ENCODE data around the gene RTP3. TPM values are rescaled to one million over a fixed set of nuclear protein-coding genes. Genes with fewer than 3 reads are reported as not detected.

The RTP3 gene
- polyA plus RNA-seq, 1 of the 3 experiments (the other 2 are of a cell fraction): not detected

GRCh38 chr3:46509661-46510187 is 11.9 kb downstream of the RTP3 start:
- no peak overlapping the region for H2AFZ ChIP-seq (ENCODE audit: low read depth)
- H3K79me2 ChIP-seq (ENCODE audit: insufficient read depth): no peaks in the 10 kb centered on the region
- H3K4me1 ChIP-seq (ENCODE audit: control insufficient read depth in 1 of 2, insufficient read depth in 2 of 2, low read depth in 1 of 2, low read length in 1 of 2): no peaks in the 10 kb centered on the region
- POLR2A ChIA-PET: no interaction called here
- H3K27me3 ChIP-seq (ENCODE audit: insufficient read depth): no peaks in the 10 kb centered on the region
- WGBS (ENCODE audit: low lambda C conversion rate): 35% methylated on average over 4 of the region's 4 CpGs
- no peak overlapping the region for H3K4me3 ChIP-seq (ENCODE audit: low read depth in 2 of 2, low read length in 1 of 2)
- no peak overlapping the region for H3K27ac ChIP-seq (ENCODE audit: low read depth in 2 of 2, low read length in 1 of 2)
- CTCF ChIA-PET: interaction anchor here (2.1 kb wide), 1 partner anchor 21 kb away, joined by 15 read pairs; no protein-coding TSS in a partner anchor
- no peaks in the 10 kb centered on the region for H4K20me1 ChIP-seq (ENCODE audit: insufficient read depth)
- H3K4me2 ChIP-seq: no peak overlapping the region
- no peaks in the 10 kb centered on the region for H3K9me2 ChIP-seq
- H3K9me3 ChIP-seq: no peaks in the 10 kb centered on the region
- DNase-seq: no peak
- H3F3A ChIP-seq (replicated peaks; ENCODE audit: insufficient read depth): no peaks in the 10 kb centered on the region
- no peak overlapping the region for H3K9ac ChIP-seq
- TF ChIP-seq, protein P1, sequence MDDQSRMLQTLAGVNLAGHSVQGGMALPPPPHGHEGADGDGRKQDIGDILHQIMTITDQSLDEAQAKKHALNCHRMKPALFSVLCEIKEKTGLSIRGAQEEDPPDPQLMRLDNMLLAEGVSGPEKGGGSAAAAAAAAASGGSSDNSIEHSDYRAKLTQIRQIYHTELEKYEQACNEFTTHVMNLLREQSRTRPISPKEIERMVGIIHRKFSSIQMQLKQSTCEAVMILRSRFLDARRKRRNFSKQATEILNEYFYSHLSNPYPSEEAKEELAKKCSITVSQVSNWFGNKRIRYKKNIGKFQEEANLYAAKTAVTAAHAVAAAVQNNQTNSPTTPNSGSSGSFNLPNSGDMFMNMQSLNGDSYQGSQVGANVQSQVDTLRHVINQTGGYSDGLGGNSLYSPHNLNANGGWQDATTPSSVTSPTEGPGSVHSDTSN (IDR thresholded peaks at IDR 0.05): no peak
- TF ChIP-seq TCF12 (IDR thresholded peaks at IDR 0.05) (no peak), TAF1 (IDR thresholded peaks at IDR 0.05; ENCODE audit: borderline replicate concordance, low read depth, low read length) (no peak), SMC3 (IDR thresholded peaks at IDR 0.05; ENCODE audit: low read depth, low read length) (no peak), RCOR1 (IDR thresholded peaks at IDR 0.05; ENCODE audit: low read length) (no peak), JUND (IDR thresholded peaks at IDR 0.05) (no peak), ELF1 (IDR thresholded peaks at IDR 0.05) (no peak), RXRA (IDR thresholded peaks at IDR 0.05; ENCODE audit: borderline replicate concordance, low read depth) (no peak), TEAD4 (IDR thresholded peaks at IDR 0.05; ENCODE audit: borderline replicate concordance, insufficient read depth) (no peak), RAD21 (IDR thresholded peaks at IDR 0.05; ENCODE audit: low read length) (no peak)
- TF ChIP-seq, protein P2, sequence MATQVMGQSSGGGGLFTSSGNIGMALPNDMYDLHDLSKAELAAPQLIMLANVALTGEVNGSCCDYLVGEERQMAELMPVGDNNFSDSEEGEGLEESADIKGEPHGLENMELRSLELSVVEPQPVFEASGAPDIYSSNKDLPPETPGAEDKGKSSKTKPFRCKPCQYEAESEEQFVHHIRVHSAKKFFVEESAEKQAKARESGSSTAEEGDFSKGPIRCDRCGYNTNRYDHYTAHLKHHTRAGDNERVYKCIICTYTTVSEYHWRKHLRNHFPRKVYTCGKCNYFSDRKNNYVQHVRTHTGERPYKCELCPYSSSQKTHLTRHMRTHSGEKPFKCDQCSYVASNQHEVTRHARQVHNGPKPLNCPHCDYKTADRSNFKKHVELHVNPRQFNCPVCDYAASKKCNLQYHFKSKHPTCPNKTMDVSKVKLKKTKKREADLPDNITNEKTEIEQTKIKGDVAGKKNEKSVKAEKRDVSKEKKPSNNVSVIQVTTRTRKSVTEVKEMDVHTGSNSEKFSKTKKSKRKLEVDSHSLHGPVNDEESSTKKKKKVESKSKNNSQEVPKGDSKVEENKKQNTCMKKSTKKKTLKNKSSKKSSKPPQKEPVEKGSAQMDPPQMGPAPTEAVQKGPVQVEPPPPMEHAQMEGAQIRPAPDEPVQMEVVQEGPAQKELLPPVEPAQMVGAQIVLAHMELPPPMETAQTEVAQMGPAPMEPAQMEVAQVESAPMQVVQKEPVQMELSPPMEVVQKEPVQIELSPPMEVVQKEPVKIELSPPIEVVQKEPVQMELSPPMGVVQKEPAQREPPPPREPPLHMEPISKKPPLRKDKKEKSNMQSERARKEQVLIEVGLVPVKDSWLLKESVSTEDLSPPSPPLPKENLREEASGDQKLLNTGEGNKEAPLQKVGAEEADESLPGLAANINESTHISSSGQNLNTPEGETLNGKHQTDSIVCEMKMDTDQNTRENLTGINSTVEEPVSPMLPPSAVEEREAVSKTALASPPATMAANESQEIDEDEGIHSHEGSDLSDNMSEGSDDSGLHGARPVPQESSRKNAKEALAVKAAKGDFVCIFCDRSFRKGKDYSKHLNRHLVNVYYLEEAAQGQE (IDR thresholded peaks at IDR 0.05; ENCODE audit: low read depth, low read length): no peak
- no peaks in the 10 kb centered on the region for H3K36me3 ChIP-seq (replicated peaks in 1 of 2; ENCODE audit: control insufficient read depth in 1 of 2, insufficient read depth in 2 of 2, low read length in 1 of 2)

- H3K79me2 ChIP-seq (ENCODE audit: insufficient read depth): no peaks in the 10 kb centered on the region
- H2AFZ ChIP-seq (ENCODE audit: low read depth): no peak overlapping the region
- DNase-seq: no peak
- CTCF ChIA-PET: interaction anchor here (1.0 kb wide), 1 partner anchor 24 kb away, joined by 4 read pairs; no protein-coding TSS in a partner anchor
- TF ChIP-seq TCF12 (IDR thresholded peaks at IDR 0.05) (no peak), RCOR1 (IDR thresholded peaks at IDR 0.05; ENCODE audit: low read length) (no peak), SMC3 (IDR thresholded peaks at IDR 0.05; ENCODE audit: low read depth, low read length) (no peak), ELF1 (IDR thresholded peaks at IDR 0.05) (no peak), EZH2phosphoT487 (IDR thresholded peaks at IDR 0.05; ENCODE audit: borderline replicate concordance, low read depth) (no peak), TAF1 (IDR thresholded peaks at IDR 0.05; ENCODE audit: borderline replicate concordance, low read depth, low read length) (no peak), GATA2 (CRISPR knock-in tag; IDR thresholded peaks at IDR 0.05) (no peak)
- TF ChIP-seq, protein P3, sequence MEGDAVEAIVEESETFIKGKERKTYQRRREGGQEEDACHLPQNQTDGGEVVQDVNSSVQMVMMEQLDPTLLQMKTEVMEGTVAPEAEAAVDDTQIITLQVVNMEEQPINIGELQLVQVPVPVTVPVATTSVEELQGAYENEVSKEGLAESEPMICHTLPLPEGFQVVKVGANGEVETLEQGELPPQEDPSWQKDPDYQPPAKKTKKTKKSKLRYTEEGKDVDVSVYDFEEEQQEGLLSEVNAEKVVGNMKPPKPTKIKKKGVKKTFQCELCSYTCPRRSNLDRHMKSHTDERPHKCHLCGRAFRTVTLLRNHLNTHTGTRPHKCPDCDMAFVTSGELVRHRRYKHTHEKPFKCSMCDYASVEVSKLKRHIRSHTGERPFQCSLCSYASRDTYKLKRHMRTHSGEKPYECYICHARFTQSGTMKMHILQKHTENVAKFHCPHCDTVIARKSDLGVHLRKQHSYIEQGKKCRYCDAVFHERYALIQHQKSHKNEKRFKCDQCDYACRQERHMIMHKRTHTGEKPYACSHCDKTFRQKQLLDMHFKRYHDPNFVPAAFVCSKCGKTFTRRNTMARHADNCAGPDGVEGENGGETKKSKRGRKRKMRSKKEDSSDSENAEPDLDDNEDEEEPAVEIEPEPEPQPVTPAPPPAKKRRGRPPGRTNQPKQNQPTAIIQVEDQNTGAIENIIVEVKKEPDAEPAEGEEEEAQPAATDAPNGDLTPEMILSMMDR (IDR thresholded peaks at IDR 0.05): no peak
- TF ChIP-seq, protein P4, sequence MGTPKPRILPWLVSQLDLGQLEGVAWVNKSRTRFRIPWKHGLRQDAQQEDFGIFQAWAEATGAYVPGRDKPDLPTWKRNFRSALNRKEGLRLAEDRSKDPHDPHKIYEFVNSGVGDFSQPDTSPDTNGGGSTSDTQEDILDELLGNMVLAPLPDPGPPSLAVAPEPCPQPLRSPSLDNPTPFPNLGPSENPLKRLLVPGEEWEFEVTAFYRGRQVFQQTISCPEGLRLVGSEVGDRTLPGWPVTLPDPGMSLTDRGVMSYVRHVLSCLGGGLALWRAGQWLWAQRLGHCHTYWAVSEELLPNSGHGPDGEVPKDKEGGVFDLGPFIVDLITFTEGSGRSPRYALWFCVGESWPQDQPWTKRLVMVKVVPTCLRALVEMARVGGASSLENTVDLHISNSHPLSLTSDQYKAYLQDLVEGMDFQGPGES (IDR thresholded peaks at IDR 0.05; ENCODE audit: low read depth, low read length): no peak
- TF ChIP-seq, protein P5, sequence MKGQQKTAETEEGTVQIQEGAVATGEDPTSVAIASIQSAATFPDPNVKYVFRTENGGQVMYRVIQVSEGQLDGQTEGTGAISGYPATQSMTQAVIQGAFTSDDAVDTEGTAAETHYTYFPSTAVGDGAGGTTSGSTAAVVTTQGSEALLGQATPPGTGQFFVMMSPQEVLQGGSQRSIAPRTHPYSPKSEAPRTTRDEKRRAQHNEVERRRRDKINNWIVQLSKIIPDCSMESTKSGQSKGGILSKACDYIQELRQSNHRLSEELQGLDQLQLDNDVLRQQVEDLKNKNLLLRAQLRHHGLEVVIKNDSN (IDR thresholded peaks at IDR 0.05; ENCODE audit: borderline replicate concordance, low read depth): no peak
- H3K27me3 ChIP-seq (ENCODE audit: insufficient read depth): no peaks in the 10 kb centered on the region
- no peaks in the 10 kb centered on the region for H3K9me3 ChIP-seq
- H3K27ac ChIP-seq (ENCODE audit: low read depth in 2 of 2, low read length in 1 of 2): no peak overlapping the region
- H3K9me2 ChIP-seq: no peaks in the 10 kb centered on the region
- no peak overlapping the region for H3K9ac ChIP-seq
- no peak overlapping the region for H3K4me2 ChIP-seq
- H3K4me1 ChIP-seq (ENCODE audit: control insufficient read depth in 1 of 2, insufficient read depth in 2 of 2, low read depth in 1 of 2, low read length in 1 of 2): no peaks in the 10 kb centered on the region
- no peaks in the 10 kb centered on the region for H3F3A ChIP-seq (replicated peaks; ENCODE audit: insufficient read depth)
- WGBS (ENCODE audit: low lambda C conversion rate): 58% methylated on average over 2 of the region's 2 CpGs
- no peaks in the 10 kb centered on the region for H3K36me3 ChIP-seq (replicated peaks in 1 of 2; ENCODE audit: control insufficient read depth in 1 of 2, insufficient read depth in 2 of 2, low read length in 1 of 2)
- POLR2A ChIA-PET: no interaction called here
- no peak overlapping the region for H3K4me3 ChIP-seq (ENCODE audit: low read depth in 2 of 2, low read length in 1 of 2)
- H4K20me1 ChIP-seq (ENCODE audit: insufficient read depth): no peaks in the 10 kb centered on the region
These were observed 14.5 kb downstream of the RTP3 start for GRCh38 chr3:46512191-46512749.
